Measurements from ENCODE around the gene PTPRN2. TPM values are rescaled to one million over a fixed set of nuclear protein-coding genes. Genes with fewer than 3 reads are reported as not detected.

The PTPRN2 gene
- total RNA-seq, 4 donors from 2014 or later: 2.0 to 9.5 (median 2.6) TPM

DNA sequence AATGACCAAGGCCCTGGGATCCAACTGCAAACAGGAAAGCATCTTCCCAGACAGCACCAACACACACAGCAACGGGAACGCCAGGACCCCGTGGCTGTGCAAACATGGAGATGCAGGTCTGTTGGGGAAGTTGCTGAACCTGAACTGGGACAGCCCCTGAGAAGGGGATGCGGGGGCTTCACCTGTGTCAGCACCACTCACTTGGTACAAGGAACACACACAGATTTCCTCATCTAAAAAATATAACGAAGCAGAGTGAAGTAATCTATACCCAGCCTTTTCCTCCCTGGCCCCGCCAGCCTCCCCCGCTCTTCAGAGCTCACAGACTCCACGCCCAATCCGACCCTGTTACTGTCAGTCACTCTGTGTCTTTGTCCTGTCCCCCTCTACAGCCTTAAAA is 93.0 kb downstream of the PTPRN2 start:
- TF ChIP-seq, protein P1, sequence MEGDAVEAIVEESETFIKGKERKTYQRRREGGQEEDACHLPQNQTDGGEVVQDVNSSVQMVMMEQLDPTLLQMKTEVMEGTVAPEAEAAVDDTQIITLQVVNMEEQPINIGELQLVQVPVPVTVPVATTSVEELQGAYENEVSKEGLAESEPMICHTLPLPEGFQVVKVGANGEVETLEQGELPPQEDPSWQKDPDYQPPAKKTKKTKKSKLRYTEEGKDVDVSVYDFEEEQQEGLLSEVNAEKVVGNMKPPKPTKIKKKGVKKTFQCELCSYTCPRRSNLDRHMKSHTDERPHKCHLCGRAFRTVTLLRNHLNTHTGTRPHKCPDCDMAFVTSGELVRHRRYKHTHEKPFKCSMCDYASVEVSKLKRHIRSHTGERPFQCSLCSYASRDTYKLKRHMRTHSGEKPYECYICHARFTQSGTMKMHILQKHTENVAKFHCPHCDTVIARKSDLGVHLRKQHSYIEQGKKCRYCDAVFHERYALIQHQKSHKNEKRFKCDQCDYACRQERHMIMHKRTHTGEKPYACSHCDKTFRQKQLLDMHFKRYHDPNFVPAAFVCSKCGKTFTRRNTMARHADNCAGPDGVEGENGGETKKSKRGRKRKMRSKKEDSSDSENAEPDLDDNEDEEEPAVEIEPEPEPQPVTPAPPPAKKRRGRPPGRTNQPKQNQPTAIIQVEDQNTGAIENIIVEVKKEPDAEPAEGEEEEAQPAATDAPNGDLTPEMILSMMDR (IDR thresholded peaks at IDR 0.05): no peak
- no peak for DNase-seq (ENCODE audit: low spot score)
- no peak for ATAC-seq (ENCODE audit: low FRiP score)

DNA sequence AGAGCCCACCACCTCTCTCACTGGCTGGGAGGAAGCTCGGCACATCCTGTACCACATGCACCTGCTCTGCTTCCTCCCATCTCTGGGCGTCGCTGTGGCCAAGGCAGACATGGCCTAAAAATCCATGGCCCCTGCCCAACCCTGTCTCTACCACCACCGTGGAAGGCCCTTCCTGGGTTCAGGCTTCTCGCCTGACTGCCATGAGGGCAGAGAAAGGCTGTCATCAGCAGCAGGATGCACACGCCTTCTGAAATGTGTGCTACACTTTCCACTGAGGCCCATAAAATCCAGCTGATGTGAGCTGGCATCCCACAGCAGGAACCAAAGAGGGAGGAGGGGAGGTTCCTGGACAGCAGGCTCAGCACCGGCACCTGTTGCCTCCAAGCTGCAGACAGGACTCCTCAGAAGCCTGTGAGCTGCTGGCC is 93.4 kb downstream of the PTPRN2 start:
- ATAC-seq (ENCODE audit: low FRiP score) (no peak), DNase-seq (ENCODE audit: low spot score) (no peak)
- TF ChIP-seq, protein P1 (IDR thresholded peaks at IDR 0.05): no peak

DNA sequence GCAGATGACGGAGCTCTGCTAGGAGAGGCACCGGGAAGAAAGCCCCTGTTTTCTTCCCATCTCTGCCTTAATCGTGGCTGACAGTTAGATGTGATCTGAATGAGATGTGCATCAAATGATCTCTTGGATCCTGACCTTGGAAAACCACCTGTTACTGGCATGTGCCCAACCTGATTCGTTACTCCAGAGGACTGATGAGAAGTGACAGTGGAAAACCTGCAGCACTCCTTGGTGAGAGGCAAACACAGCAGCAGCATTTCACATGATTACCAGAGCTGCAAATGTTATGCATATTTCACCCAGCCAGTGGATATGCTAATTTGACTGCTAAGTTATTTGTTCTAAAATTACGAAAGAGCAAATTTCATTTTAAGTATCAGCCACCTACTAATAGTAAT is 95.3 kb downstream of the PTPRN2 start:
- DNase-seq (ENCODE audit: low spot score) (no peak), ATAC-seq (ENCODE audit: low FRiP score) (no peak)
- TF ChIP-seq, protein P1 (IDR thresholded peaks at IDR 0.05): no peak

DNA sequence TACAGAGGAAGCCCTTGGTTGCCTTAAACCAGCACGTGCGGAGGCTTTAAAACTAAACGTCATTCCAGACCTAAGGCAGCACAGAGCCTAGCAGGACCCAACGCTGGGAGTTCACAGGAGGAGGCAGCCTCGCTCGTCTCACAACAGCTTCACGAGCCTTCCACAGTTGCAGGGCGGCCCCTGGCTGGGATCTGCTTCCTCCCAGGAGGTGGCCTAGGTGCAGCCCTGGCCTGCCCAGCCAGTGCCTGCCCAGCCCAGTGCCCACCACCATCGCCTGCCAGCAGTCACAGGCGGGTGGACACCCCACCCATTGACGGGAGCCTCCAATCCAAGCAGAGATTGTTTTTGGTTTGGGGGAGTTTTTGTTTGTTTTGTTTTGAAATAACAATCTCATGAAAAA is 96.5 kb downstream of the PTPRN2 start:
- no peak for DNase-seq (ENCODE audit: low spot score)
- no peak for ATAC-seq (ENCODE audit: low FRiP score)
- TF ChIP-seq, protein P1 (IDR thresholded peaks at IDR 0.05): no peak

DNA sequence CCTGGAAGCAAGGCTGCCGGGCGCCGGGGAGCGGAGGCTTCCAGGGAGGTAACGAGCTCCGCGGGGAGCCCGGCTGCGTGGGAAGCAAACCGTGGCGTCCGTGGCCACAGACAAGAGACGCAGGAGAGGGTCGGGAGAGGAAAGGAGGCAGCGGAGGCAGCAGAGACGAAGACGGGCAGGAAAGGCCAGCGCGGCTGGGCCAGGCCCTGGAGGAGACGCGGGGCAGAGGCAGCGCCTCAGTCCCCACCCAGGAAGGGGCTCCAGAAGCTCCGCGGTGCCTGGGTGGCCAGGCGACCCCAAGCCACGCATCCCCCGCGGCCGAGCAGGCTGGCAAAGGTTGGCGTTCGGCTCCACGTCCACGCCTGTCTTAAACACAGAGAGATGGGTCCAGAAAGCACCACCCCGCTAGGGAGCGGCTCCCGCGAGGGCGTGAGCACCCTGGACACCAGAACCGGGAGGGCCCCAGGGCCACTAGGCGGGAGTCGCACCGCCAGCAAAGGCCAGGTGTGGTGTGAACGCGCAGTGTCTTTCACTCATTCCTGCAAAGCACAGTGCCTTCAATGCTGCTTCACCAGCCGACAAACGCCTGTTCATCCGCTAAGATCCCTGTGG is 97.3 kb downstream of the PTPRN2 start:
- DNase-seq (ENCODE audit: low spot score): no peak
- TF ChIP-seq, protein P1 (IDR thresholded peaks at IDR 0.05): no peak
- ATAC-seq (ENCODE audit: low FRiP score): no peak

DNA sequence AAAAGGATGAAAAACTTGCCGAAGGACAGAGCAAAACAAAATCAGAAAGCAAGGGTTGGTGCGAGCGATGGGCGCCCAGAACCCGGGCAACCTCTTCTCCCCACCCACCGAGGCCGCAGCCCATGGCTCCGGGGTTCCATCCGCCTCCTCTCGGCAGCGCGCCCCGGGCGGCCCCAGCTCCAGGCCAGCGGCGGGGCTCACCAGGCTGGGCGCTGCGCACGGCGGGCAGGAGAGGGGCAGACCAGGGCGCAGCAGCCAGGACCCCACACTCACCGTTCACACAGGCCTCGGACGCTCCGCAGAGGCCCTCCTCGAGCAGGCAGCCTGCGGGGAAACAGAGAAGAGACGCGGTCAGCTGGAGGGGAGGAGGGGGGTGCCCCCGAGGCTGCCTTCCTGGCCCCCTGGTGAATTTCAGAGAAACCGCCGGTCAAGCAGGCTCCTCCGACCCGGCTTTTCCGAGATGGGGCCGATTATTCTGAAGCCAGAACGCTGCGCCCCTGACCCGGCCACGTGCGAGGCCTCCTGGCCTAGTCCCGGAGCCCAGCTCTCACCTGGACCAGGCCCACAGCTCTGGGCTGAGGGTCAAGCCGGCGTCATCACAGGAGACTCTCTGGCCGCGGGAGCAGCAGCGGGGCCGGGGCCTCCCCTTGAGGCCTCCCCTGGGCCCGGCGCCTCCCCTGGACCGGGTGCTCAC is 98.0 kb downstream of the PTPRN2 start:
- TF ChIP-seq, protein P1 (IDR thresholded peaks at IDR 0.05): no peak
- DNase-seq (ENCODE audit: low spot score) (no peak), ATAC-seq (ENCODE audit: low FRiP score) (no peak)

Measured in omental fat pad (tissue), 4 donors.